Epithelial cell of proximal tubule (primary cell): Measurements from ENCODE around the gene IDH2. TPM values are rescaled to one million over a fixed set of nuclear protein-coding genes. Genes with fewer than 3 reads are reported as not detected.

ENCODE experiments used
- DNase-seq: peaks from one replicate; pipeline ENCODE4 v3.0.0-alpha.2; 2011; ENCODE audit warnings: low read depth
- H3K4me3 ChIP-seq: 2 replicates; pipeline ENCODE4 v1.5.1; 2011; ENCODE audit warnings: low read depth, mild to moderate bottlenecking, low read length
- CTCF ChIP-seq: conservative IDR thresholded peaks from 2 replicates; pipeline ENCODE4 v1.5.1; 2012; ENCODE audit warnings: low read depth, mild to moderate bottlenecking, low read length
- total RNA-seq: library from RNA; depleted of rRNA; stranded (reverse); fragments of >200 nt; gene quantifications from 2 replicates; pipeline ENCODE4 v1.2.3, GENCODE V29; 2015

Gene IDH2
- total RNA-seq, 1 donor from 2014 or later, result 170 TPM

- DNase-seq, result no peak
These were observed 68.8 kb downstream of the IDH2 start for GRCh38 chr15:90033448-90033847.

More at GRCh38 chr15:90033448-90033847, 68.8 kb downstream of the IDH2 start:
- TF ChIP-seq CTCF, result no peak
- H3K4me3 ChIP-seq, result no peak overlapping the region

Other genes starting within 250 kb of the IDH2 start
- gene AP3S2, start 208.5 kb downstream of the IDH2 start, total RNA-seq, result 22.7 and 30.5 TPM in 2 replicates
- gene ARPIN, start 189.5 kb downstream of the IDH2 start, total RNA-seq, result 9.1 and 10.4 TPM in 2 replicates
- 11.4 and 19.9 TPM in 2 replicates for gene ZNF710, start 101.1 kb downstream of the IDH2 start, total RNA-seq
- gene SEMA4B, start 98.9 kb upstream of the IDH2 start, total RNA-seq, result 75.6 and 89.6 TPM in 2 replicates
- 76.0 and 90.9 TPM in 2 replicates for gene CIB1, start 131.5 kb upstream of the IDH2 start, total RNA-seq
- 9.9 and 22.3 TPM in 2 replicates for gene GDPGP1, start 131.7 kb upstream of the IDH2 start, total RNA-seq
- not detected in 2 replicates for gene TTLL13, start 147.1 kb upstream of the IDH2 start, total RNA-seq
- gene NGRN, start 163.2 kb upstream of the IDH2 start, total RNA-seq, result 74.8 and 79.6 TPM in 2 replicates
- gene ZNF774, start 249.8 kb upstream of the IDH2 start, total RNA-seq, result 1.1 and 5.9 TPM in 2 replicates